H1 (cell line): ENCODE measurements around the gene GRIK4. TPM values are rescaled to one million over a fixed set of nuclear protein-coding genes. Genes with fewer than 3 reads are reported as not detected.

Experiments
- CTCF ChIA-PET: fragments of 300-600 bp; sonication (Branson Sonifier 250); formaldehyde crosslinking; loops from one replicate; lab custom pipeline; 2021; ENCODE audit not compliant: partially characterized antibody; lab: Charles Lee
- POLR2A ChIA-PET: fragments of 300-600 bp; sonication (Branson Sonifier 250); formaldehyde crosslinking; loops from one replicate; lab custom pipeline; 2021; ENCODE audit warnings: inconsistent platforms; ENCODE audit not compliant: partially characterized antibody; lab: Charles Lee
- DNase-seq, 2 experiments: peaks; one replicate each; pipeline versions ENCODE4 v3.0.0 to v3.0.0-alpha.2; 2010 to 2022; ENCODE audit warnings: low spot score in 2 of 2, low read depth in 1 of 2, mixed read lengths in 1 of 2
- FAIRE-seq: peaks from 2 replicates; lab custom pipeline; 2011; peaks lifted over from hg19 to GRCh38; lab: Jason Lieb, UNC
- H2AFZ ChIP-seq: 2 replicates; pipeline ENCODE4 v1.8.1; 2012; ENCODE audit warnings: low read length, inconsistent platforms
- H2AK5ac ChIP-seq: 2 replicates; pipeline ENCODE4 v1.6.1; 2013; ENCODE audit warnings: low read depth, low read length
- H2BK120ac ChIP-seq: replicated peaks from 2 replicates; pipeline ENCODE3; 2013; ENCODE audit warnings: low read depth, low read length, inconsistent platforms
- H2BK12ac ChIP-seq: 2 replicates; pipeline ENCODE4 v1.6.1; 2013; ENCODE audit warnings: low read depth, low read length
- H2BK15ac ChIP-seq: 2 replicates; pipeline ENCODE4 v1.6.1; 2013; ENCODE audit warnings: low read length
- H2BK20ac ChIP-seq: 2 replicates; pipeline ENCODE4 v1.6.1; 2013; ENCODE audit warnings: low read length
- H2BK5ac ChIP-seq: 2 replicates; pipeline ENCODE4 v1.6.1; 2013; ENCODE audit warnings: low read depth, low read length
- H3K14ac ChIP-seq: 2 replicates; pipeline ENCODE4 v1.6.1; 2013; ENCODE audit warnings: inconsistent platforms; ENCODE audit not compliant: insufficient read length
- H3K18ac ChIP-seq: 2 replicates; pipeline ENCODE4 v1.6.1; 2013; ENCODE audit warnings: low read length; ENCODE audit errors: extremely low read depth
- H3K23ac ChIP-seq: 2 replicates; pipeline ENCODE4 v1.6.1; 2013; ENCODE audit warnings: inconsistent platforms; ENCODE audit not compliant: insufficient read length
- H3K23me2 ChIP-seq: 2 replicates; pipeline ENCODE4 v1.6.1; 2013; ENCODE audit warnings: low read depth, low read length
- H3K27ac ChIP-seq: 2 replicates; pipeline ENCODE4 v1.6.1; 2011; ENCODE audit warnings: low read depth, low read length, inconsistent platforms
- H3K27me3 ChIP-seq, 4 experiments: replicated peaks in 1 of 4; 1 replicate in 1 of 4; 2 replicates in 3 of 4; pipeline versions ENCODE4 v1.6.1 to v1.8.1; 2011 to 2013; ENCODE audit warnings: low read length in 3 of 4, mild to moderate bottlenecking in 3 of 4, inconsistent platforms in 2 of 4, mixed read lengths in 2 of 4, moderate library complexity in 1 of 4; ENCODE audit not compliant: control insufficient read depth in 3 of 4, insufficient read depth in 3 of 4; ENCODE audit errors: extremely low read depth in 1 of 4
- H3K36me3 ChIP-seq, 4 experiments: 2 replicates each; pipeline versions ENCODE4 v1.6.1 to v1.8.1; 2011 to 2013; ENCODE audit warnings: mild to moderate bottlenecking in 4 of 4, low read length in 3 of 4, moderate library complexity in 2 of 4, control low read depth in 1 of 4, inconsistent platforms in 1 of 4; ENCODE audit not compliant: insufficient read depth in 4 of 4, control insufficient read depth in 2 of 4
- H3K4ac ChIP-seq: replicated peaks from 2 replicates; pipeline ENCODE3; 2013; ENCODE audit warnings: low read length, low read depth, mixed read lengths, inconsistent platforms; ENCODE audit not compliant: insufficient read length
- H3K4me1 ChIP-seq, 4 experiments: replicated peaks in 1 of 4; 1 replicate in 1 of 4; 2 replicates in 3 of 4; pipeline versions ENCODE4 v1.6.1 to v1.8.1; 2011 to 2013; ENCODE audit warnings: low read length in 3 of 4, inconsistent platforms in 2 of 4, mixed read lengths in 1 of 4; ENCODE audit not compliant: insufficient read depth in 4 of 4, control insufficient read depth in 3 of 4
- H3K4me2 ChIP-seq, 2 experiments: 2 replicates each; pipeline versions ENCODE4 v1.6.1 to v1.8.1; 2011 to 2013; ENCODE audit warnings: low read depth in 2 of 2, low read length in 2 of 2, control low read depth in 1 of 2, inconsistent platforms in 1 of 2, mild to moderate bottlenecking in 1 of 2; ENCODE audit not compliant: insufficient read depth in 1 of 2
- H3K4me3 ChIP-seq, 4 experiments: fragments of 200-600, 300-600 bp in 1 of 4; sonication (generic), shearing (Covaris generic), sonication (Bioruptor Twin) in 1 of 4; 2 replicates each; pipeline versions ENCODE4 v1.5.1 to v1.8.1; 2011 to 2016; ENCODE audit warnings: low read length in 4 of 4, low read depth in 3 of 4, control low read depth in 2 of 4, inconsistent platforms in 2 of 4, mild to moderate bottlenecking in 2 of 4, mixed read lengths in 1 of 4, moderate library complexity in 1 of 4; ENCODE audit not compliant: insufficient read depth in 2 of 4; ENCODE audit errors: extremely low read depth in 1 of 4
- H3K56ac ChIP-seq: replicated peaks from 2 replicates; pipeline ENCODE3; 2013; ENCODE audit warnings: low read depth, mild to moderate bottlenecking, mixed read lengths, low read length, inconsistent platforms; ENCODE audit not compliant: insufficient read length
- H3K79me1 ChIP-seq: 2 replicates; pipeline ENCODE4 v1.6.1; 2013; ENCODE audit warnings: low read depth, low read length, control low read depth
- H3K79me2 ChIP-seq, 2 experiments: 2 replicates each; pipeline versions ENCODE4 v1.6.1 to v1.8.1; 2012 to 2013; ENCODE audit warnings: low read length in 2 of 2, mild to moderate bottlenecking in 2 of 2, inconsistent platforms in 1 of 2; ENCODE audit not compliant: insufficient read depth in 2 of 2, control insufficient read depth in 1 of 2
- H3K9ac ChIP-seq, 4 experiments: replicated peaks in 1 of 4; 1 replicate in 1 of 4; 2 replicates in 3 of 4; pipeline versions ENCODE4 v1.6.1 to v1.8.1; 2011 to 2013; ENCODE audit warnings: low read depth in 3 of 4, low read length in 3 of 4, control low read depth in 2 of 4, mild to moderate bottlenecking in 2 of 4, moderate library complexity in 2 of 4, inconsistent platforms in 1 of 4; ENCODE audit errors: extremely low read depth in 1 of 4
- H3K9me3 ChIP-seq, 2 experiments: 2 replicates each; pipeline versions ENCODE4 v1.6.1 to v1.8.1; 2012 to 2013; ENCODE audit warnings: mild to moderate bottlenecking in 2 of 2, moderate library complexity in 2 of 2, control low read depth in 1 of 2, inconsistent platforms in 1 of 2, low read depth in 1 of 2, low read length in 1 of 2, mixed read lengths in 1 of 2; ENCODE audit not compliant: insufficient read depth in 2 of 2
- H4K20me1 ChIP-seq, 2 experiments: replicated peaks in 1 of 2; 2 replicates each; pipeline versions ENCODE3 to v1.8.1; 2011 to 2013; ENCODE audit warnings: inconsistent platforms in 2 of 2, low read length in 2 of 2, mild to moderate bottlenecking in 1 of 2; ENCODE audit not compliant: insufficient read depth in 2 of 2, control insufficient read depth in 1 of 2
- H4K5ac ChIP-seq: 2 replicates; pipeline ENCODE4 v1.6.1; 2013; ENCODE audit warnings: low read length, low read depth, mixed read lengths, inconsistent platforms; ENCODE audit not compliant: insufficient read length
- H4K8ac ChIP-seq: 2 replicates; pipeline ENCODE4 v1.8.0; 2013; ENCODE audit warnings: mild to moderate bottlenecking, moderate library complexity, low read length, inconsistent platforms; ENCODE audit not compliant: insufficient read depth; ENCODE audit errors: extremely low read depth
- H4K91ac ChIP-seq: replicated peaks from 2 replicates; pipeline ENCODE3; 2013; ENCODE audit warnings: low read length, mixed read lengths, inconsistent platforms; ENCODE audit not compliant: insufficient read length
- WGBS, 2 experiments: shearing (Covaris generic) in 1 of 2; methylation state at CpG; one replicate each; pipeline versions ENCODE4 v1.1.6 to v1.1.7; 2013 to 2015; ENCODE audit warnings: low lambda C conversion rate in 2 of 2, mixed read lengths in 2 of 2, inconsistent platforms in 1 of 2, low coverage in 1 of 2, missing lambda C conversion rate in 1 of 2; ENCODE audit not compliant: insufficient replicate concordance in 2 of 2, insufficient coverage in 1 of 2, insufficient read length in 1 of 2; ENCODE audit errors: extremely low coverage in 1 of 2, missing lambda C conversion rate in 1 of 2; 5-methylcytosine and 5-hydroxymethylcytosine counted together
- polyA plus RNA-seq, 7 experiments: library from polyadenylated mRNA; depleted of rRNA in 3 of 7; stranded (reverse) in 5 of 7; unstranded in 2 of 7; fragments of >200 nt in 5 of 7; fragments of 200-250 nt in 2 of 7; gene quantifications; 1 replicate in 5 of 7; 2 replicates in 1 of 7; 4 replicates in 1 of 7; pipeline versions ENCODE4 v1.2.1 to v1.2.3, GENCODE V29; 2011 to 2013; ENCODE audit warnings: missing spikeins in 2 of 7, mixed read lengths in 2 of 7
- total RNA-seq: library from RNA; stranded (reverse); fragmentation: NEBNext Ultra II Directional; extraction: Animal tissue kit (Norgen Biotek cat#: 25700); gene quantifications from 2 replicates; pipeline ENCODE4 v1.2.1, GENCODE V29; 2021
- TF ChIP-seq, protein P1 (sequence below): IDR thresholded peaks from 2 replicates; pipeline ENCODE4 v1.6.1; 2012; ENCODE audit warnings: low read length, inconsistent platforms

The GRIK4 gene
- total and polyA plus RNA-seq, 2 of the 8 experiments (the other 6 are each of a cell fraction or from before 2014, with no cell fraction given) = 1.2 to 2.9 TPM

DNA sequence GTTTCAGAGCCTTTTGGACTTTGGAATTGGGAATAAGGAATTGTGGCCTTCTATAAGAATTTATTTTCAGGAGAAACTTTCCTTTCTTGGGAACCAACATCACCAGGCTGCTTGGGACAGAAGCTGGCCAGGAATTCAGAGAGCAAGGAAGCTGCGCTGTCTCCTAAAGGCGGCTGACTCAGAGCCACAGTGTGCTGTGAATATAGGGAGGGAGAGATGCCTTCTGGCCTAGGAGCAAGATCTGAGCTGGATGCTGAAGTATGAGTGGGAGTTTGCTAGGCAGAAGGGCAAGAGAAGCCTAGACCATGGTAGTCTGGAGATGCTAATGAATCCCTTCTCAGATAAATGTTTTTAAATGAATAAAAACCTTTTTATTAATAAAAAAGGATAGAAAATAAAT, 298.7 kb downstream of the GRIK4 start:
- TF ChIP-seq, protein P1, sequence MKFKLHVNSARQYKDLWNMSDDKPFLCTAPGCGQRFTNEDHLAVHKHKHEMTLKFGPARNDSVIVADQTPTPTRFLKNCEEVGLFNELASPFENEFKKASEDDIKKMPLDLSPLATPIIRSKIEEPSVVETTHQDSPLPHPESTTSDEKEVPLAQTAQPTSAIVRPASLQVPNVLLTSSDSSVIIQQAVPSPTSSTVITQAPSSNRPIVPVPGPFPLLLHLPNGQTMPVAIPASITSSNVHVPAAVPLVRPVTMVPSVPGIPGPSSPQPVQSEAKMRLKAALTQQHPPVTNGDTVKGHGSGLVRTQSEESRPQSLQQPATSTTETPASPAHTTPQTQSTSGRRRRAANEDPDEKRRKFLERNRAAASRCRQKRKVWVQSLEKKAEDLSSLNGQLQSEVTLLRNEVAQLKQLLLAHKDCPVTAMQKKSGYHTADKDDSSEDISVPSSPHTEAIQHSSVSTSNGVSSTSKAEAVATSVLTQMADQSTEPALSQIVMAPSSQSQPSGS = no peak
- TF ChIP-seq, all 59 proteins: peak for 0
- 93% methylated on average over 2 of the region's 2 CpGs; no CpG with 5 or more reads in 1 of the 2 experiments for WGBS, 2 experiments
- H3K27ac ChIP-seq = no peak overlapping the region
- H2BK5ac ChIP-seq = no peak overlapping the region
- H3K9me3 ChIP-seq = no peaks in the 10 kb centered on the region
- no peaks in the 10 kb centered on the region for H4K20me1 ChIP-seq
- H2BK20ac ChIP-seq = no peak overlapping the region
- no peaks in the 10 kb centered on the region; the same call in 1 of the 2 replicates for H3K79me1 ChIP-seq
- H3K23ac ChIP-seq = no peak overlapping the region
- no peak overlapping the region for H2AFZ ChIP-seq
- H2BK12ac ChIP-seq = no peak overlapping the region
- no peak overlapping the region for H4K5ac ChIP-seq
- H3K79me2 ChIP-seq = no peaks in the 10 kb centered on the region
- H4K8ac ChIP-seq = no peak overlapping the region
- H3K14ac ChIP-seq = no peak overlapping the region
- no peak overlapping the region for H3K18ac ChIP-seq
- H3K4ac ChIP-seq = no peak overlapping the region
- no peak overlapping the region for H4K91ac ChIP-seq
- H3K4me2 ChIP-seq = no peak overlapping the region
- no peak overlapping the region for H3K9ac ChIP-seq
- H3K4me3 ChIP-seq = no peak overlapping the region
- H2AK5ac ChIP-seq = no peak overlapping the region
- peaks cover 0 to 11% (median 7%) of the 10 kb centered on the region in 4 experiments for H3K4me1 ChIP-seq
- no peak overlapping the region for H2BK15ac ChIP-seq
- ChIA-PET POLR2A (no interaction called here), CTCF (interaction anchor here (0.7 to 4.4 kb wide), 12 partner anchors 8 to 308 kb away, joined by 3 to 26 read pairs (median 4); no protein-coding TSS in a partner anchor)
- DNase-seq = no peak
- no peaks in the 10 kb centered on the region for H3K36me3 ChIP-seq
- no peak overlapping the region for H2BK120ac ChIP-seq
- H3K23me2 ChIP-seq = no peaks in the 10 kb centered on the region
- no peak overlapping the region for H3K56ac ChIP-seq
- FAIRE-seq = no peak
- no peaks in the 10 kb centered on the region for H3K27me3 ChIP-seq
